Loucy (cell line): ENCODE data around the gene HSD3B7.

Experiments
- EZH2phosphoT487 ChIP-seq: fragments of 200-600 bp; IDR thresholded peaks from 2 replicates; pipeline ENCODE4 v1.6.1; 2018; ENCODE audit warnings: antibody characterized with exemption, mild to moderate bottlenecking, moderate library complexity, borderline replicate concordance
- TF ChIP-seq, protein P1 (sequence below): fragments of 200-600 bp; sonication (generic); conservative IDR thresholded peaks from 2 replicates; pipeline ENCODE4 v1.5.1; 2014; ENCODE audit warnings: mild to moderate bottlenecking, antibody characterized with exemption, low read length

DNA sequence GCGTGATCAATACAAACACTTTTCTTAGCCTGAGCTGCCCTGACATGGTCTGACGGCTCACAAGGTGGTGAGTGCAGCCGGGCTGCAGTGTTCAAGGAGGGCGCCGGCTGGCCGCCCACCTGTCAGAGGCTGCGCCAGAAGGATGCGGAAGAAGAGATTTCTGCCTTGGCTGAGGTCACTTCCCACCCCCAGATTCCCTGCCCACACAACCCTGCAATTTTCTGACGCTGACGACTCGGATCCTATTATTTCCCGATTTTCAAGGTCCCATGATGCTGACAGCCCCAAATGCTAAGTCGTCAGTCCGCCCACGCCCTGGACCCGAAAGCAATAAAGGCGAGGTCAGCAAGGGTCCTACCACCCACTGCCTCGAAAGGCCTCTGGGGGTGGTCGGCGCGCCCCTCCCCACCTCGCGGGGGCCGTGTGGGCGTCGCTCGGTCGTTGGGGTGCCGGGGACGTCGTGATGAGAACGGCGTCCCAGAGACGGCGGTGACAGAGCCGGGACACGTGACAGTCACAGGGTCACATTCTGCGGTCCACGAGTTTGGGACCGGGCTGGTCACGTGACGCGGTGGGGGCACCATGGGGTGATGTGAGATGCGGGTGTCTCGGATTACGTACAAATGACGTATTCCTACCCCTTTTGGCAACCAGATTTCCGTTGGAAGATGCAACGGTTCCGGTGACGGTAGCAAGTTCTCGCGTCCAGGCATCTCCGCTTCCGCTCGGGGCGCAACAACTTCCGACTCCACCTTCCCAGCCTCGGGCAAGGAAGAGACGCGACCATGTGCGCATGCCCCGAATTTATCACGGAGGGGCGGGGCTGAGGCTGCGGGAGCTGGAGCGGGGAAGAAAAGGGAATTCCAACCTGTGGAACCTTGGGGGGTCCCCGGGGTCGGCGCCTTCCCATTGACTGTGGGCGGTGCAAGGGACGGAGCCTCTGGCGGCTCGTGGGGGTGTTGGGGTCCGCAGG is 48.0 kb downstream of the HSD3B7 start, which contains the start of gene STX4:
- TF ChIP-seq, protein P1, sequence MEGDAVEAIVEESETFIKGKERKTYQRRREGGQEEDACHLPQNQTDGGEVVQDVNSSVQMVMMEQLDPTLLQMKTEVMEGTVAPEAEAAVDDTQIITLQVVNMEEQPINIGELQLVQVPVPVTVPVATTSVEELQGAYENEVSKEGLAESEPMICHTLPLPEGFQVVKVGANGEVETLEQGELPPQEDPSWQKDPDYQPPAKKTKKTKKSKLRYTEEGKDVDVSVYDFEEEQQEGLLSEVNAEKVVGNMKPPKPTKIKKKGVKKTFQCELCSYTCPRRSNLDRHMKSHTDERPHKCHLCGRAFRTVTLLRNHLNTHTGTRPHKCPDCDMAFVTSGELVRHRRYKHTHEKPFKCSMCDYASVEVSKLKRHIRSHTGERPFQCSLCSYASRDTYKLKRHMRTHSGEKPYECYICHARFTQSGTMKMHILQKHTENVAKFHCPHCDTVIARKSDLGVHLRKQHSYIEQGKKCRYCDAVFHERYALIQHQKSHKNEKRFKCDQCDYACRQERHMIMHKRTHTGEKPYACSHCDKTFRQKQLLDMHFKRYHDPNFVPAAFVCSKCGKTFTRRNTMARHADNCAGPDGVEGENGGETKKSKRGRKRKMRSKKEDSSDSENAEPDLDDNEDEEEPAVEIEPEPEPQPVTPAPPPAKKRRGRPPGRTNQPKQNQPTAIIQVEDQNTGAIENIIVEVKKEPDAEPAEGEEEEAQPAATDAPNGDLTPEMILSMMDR: no peak
- TF ChIP-seq EZH2phosphoT487: no peak
